Smooth muscle cell of the coronary artery (primary cell): ENCODE measurements around the gene AGXT. TPM values are rescaled to one million over a fixed set of nuclear protein-coding genes. Genes with fewer than 3 reads are reported as not detected.

Source experiments
- total RNA-seq: library from RNA; depleted of rRNA; stranded (reverse); fragments of >200 nt; gene quantifications from 2 replicates; pipeline ENCODE4 v1.2.3, GENCODE V29; 2014; ENCODE audit warnings: low replicate concordance

The AGXT gene
- not detected in 2 replicates for total RNA-seq

GRCh38 chr2:240868286-240869108, at the start of gene AGXT:
Gene AGXT (plus strand): TSS chr2:240868824. CDS start chr2:240868866, 42 bp downstream.

DNA sequence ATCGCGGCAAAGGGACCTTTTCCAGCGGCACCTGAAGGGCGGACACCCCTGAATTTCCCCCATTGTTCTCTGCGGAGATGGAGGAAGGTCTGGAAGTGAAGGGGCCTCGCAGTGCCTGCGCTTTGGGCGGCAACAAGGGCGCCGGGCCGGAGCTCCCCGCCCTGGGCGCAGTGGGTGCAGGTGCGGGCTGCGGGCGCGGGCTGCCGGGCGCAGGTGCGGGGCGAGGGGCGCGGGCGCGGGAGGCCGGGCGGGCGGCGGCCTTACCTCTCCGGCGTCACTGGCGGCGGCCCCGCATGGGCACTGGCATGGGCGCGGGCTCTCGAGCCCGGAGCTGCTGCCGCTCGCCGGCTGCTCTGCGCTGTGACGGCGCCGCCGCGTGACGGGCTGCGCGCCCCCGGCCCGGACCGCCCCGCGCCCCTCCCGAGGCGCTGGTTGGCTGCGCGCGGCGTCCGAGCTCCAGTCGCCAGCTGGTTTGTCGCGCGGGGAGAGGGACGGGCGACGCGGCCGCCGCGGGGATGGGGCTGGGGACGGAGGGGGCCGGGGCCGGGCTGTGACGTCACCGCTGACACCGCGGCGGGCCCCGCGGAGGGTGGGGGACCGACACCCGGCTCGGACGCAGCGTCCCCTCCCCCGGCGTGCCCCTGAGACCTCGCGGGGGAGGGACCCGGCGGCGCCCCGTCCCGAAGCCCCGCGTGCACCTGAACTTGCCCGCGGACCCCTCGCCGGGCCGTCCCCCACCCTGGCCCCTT, 48.6 kb upstream of the AGXT start, which contains the start of gene KIF1A:
KIF1A (minus strand) TSS at position 362 of the 749 bp plus-strand sequence. CDS start 22,467 bp downstream, outside the sequence.

GRCh38 chr2:240895656-240896388, 27.2 kb downstream of the AGXT start, which contains the start of gene MAB21L4:
Gene MAB21L4 (minus strand): TSS chr2:240896156. CDS start chr2:240895997, 159 bp downstream.

DNA sequence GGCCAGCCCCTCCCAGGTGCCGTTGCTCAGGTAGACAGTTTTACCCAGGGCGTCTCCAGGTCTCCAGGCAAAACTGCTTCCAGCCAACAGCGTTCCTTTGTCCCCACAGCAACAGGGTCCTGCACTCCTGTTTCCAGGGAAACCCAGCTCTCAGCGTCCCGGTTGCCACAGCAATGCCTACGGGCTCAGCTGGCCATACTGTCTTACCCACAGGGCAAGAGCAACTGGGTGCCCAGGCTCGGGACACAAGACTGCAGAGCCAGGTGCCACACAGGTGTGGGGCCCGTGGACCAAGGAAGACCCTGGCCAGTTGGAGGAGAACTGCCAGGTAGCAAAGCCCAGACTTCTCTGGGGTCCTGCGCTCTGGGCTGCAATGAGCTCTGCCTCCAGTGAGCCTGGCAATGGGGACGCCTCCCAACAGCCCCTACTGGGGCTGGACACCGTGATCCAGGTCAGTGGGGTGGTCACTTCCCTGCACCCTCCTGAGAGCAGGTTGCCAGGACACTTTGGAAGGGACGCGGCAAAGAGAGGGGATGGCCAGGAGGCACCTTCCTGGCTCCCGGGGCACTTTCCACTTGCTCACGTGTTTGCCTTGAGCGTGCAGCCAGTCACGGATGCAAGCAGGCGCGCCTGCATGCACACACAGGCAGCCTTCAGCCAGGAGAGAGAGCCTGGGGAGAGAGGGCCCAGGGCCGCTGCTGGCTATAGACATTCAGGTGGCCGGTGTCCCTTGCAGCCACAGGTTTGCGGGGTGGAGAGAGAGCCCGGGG, 37.7 kb downstream of the AGXT start, which contains the start of gene CROCC2:
CROCC2 (plus strand) TSS at position 196 of the 770 bp plus-strand sequence; CDS start at position 374, 178 bp downstream.

Other genes starting within 250 kb of the AGXT start
- gene GPR35, start 243.3 kb upstream of the AGXT start, total RNA-seq: 0.23 and 0.30 TPM in 2 replicates
- gene AQP12B, start 185.9 kb upstream of the AGXT start, total RNA-seq: not detected in 2 replicates
- not detected in 2 replicates for gene AQP12A, start 177.0 kb upstream of the AGXT start, total RNA-seq
- gene KIF1A, start 48.6 kb upstream of the AGXT start, total RNA-seq: under 0.01 TPM in 1 of 2 replicates, not detected in the other
- not detected in 2 replicates for gene MAB21L4, start 27.3 kb downstream of the AGXT start, total RNA-seq
- 0.12 TPM in 1 of 2 replicates, not detected in the other for gene CROCC2, start 37.5 kb downstream of the AGXT start, total RNA-seq
- 7.4 and 80.4 TPM in 2 replicates for gene SNED1, start 129.8 kb downstream of the AGXT start, total RNA-seq
- 24.9 and 73.7 TPM in 2 replicates for gene MTERF4, start 233.5 kb downstream of the AGXT start, total RNA-seq